GM11168 (cell line): Measurements from ENCODE around the gene OGT.

Source experiments
- in situ Hi-C: fragments of 300-500 bp; cut with MboI; formaldehyde crosslinking; loops from one replicate; pipeline ENCODE4 v1.12.0; 2022; ENCODE audit warnings: low sequenced_read_pairs; ENCODE audit not compliant: unreplicated experiment

OGT gene

DNA sequence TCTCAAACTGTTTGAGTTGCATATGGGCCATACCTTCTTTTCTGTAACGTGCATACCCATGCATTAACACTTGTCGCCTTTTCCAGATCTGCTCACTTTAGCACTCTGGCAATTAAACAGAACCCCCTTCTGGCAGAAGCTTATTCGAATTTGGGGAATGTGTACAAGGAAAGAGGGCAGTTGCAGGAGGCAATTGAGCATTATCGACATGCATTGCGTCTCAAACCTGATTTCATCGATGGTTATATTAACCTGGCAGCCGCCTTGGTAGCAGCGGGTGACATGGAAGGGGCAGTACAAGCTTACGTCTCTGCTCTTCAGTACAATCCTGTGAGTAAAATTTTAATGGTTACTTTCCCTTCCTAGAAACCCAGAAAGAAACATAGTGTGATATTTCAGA is 4.8 kb downstream of the OGT start:
- in situ Hi-C loops: no loop called here

GRCh38 chrX:71540801-71541200 is 7.9 kb downstream of the OGT start:
- in situ Hi-C loops: no loop called here

DNA sequence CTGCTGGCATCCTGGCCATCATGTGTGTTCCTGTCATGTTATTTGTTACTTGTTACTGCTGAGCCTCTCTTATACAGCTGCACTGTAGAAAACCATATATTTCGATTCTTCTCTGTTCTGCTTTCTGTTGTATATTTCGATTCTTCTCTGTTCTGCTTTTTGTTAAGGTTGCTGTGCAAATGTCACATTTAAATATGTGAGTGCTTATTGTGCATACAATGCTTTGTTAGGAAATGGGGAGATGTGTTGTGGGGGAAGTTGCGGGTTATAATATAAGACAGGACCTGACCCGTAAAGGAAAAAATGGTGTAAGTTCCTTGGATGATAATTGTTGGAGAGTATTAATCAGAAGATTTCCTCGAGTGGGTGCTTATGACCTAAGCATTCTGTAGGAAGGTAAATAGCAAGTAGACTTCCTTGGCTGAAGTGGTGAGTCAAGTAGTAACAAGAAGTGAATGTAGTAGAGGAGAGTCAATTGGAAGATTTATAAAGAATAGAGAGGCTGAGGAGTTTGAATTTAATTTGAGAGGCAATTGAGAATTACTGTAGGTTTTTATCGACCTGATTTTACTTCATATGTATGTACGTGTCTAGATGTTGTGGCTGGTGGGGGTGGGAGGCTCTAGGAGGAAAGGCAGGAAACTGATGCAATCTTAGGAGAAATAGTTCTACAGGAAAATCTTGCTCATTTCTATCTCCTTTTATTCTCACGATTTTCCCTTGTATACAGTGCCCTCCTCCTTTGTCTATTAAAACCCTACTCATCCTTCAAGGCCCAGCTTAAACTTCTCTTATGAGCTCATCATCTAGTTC is 8.5 kb downstream of the OGT start:
- in situ Hi-C loops: no loop called here

- in situ Hi-C loops: no loop called here
Measured at GRCh38 chrX:71542411-71542810, 9.5 kb downstream of the OGT start.

GRCh38 chrX:71542825-71543224 is 9.9 kb downstream of the OGT start:
- in situ Hi-C loops: no loop called here

GRCh38 chrX:71543316-71543715 is 10.4 kb downstream of the OGT start:
- in situ Hi-C loops: no loop called here

- in situ Hi-C loops: no loop called here
Measured at GRCh38 chrX:71545364-71545763, 12.5 kb downstream of the OGT start.

DNA sequence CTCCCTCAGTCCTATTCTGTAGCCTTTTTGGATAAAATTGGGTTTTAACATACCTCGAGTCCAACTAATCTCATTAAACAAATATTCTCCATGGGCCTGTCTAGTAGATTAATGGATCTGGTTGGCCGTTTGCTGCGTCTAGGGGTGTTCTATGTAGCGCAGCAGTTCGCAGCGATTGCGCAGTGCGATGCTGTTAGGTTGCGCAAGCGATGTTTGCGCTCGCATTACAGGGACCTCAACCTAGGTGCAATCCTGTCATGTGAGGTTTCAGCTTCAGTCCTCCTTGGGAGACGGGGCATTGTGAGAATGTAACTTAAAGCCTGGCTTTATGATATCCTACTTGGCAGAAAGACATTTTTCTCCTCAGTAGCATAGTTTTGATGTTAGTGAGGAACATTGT is 14.0 kb downstream of the OGT start:
- in situ Hi-C loops: no loop called here

GRCh38 chrX:71547339-71547738 is 14.4 kb downstream of the OGT start:
- in situ Hi-C loops: no loop called here

- in situ Hi-C loops: loop anchor here (25.0 kb wide), 1 partner anchor 163 kb away; no protein-coding TSS in a partner anchor
Measured at GRCh38 chrX:71549986-71550385, 17.1 kb downstream of the OGT start.

DNA sequence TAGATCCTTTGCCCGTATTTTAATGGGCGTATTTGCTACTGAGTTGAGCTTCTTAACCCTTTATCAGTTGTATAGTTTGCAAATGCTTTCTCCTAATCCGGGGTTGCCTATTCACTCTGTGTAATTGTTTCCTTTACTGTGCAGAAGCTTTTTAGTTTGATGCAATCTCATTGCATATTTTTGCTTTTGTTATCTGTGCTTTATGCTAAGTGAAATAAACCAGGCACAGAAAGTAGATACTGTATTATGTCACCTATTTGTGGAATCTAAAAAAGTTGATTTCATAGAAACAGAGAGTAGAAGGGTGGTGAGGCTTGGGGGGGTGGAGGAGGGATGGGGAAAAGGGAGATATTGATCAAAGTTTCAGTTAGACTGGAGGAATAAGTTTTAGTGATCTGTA is 17.7 kb downstream of the OGT start:
- in situ Hi-C loops: loop anchor here (25.0 kb wide), 1 partner anchor 163 kb away; no protein-coding TSS in a partner anchor

- in situ Hi-C loops: loop anchor here (25.0 kb wide), 1 partner anchor 169 kb away; no protein-coding TSS in a partner anchor
Measured at GRCh38 chrX:71556036-71556435, 23.1 kb downstream of the OGT start.

DNA sequence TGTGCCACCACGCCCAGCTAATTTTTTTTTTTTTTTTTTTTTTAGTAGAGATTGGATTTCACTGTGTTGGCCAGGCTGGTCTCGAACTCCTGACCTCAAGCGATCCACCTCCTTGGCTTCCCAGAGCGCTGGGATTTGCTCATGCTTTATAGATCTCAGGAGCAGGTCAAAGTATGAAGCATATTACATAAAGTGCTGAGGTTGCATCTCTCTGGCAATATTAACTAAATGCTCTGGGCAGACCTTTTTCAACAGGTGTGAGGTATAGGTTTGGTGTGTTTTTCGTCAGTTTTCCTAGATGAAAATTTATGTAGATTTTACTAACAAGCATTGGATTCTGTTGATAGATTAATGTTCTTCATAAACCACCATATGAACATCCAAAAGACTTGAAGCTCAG is 26.0 kb downstream of the OGT start:
- in situ Hi-C loops: loop anchor here (25.0 kb wide), 1 partner anchor 172 kb away; no protein-coding TSS in a partner anchor

GRCh38 chrX:71559773-71560172 is 26.9 kb downstream of the OGT start:
- in situ Hi-C loops: loop anchor here (25.0 kb wide), 1 partner anchor 172 kb away; no protein-coding TSS in a partner anchor

GRCh38 chrX:71563921-71564320 is 31.0 kb downstream of the OGT start:
- in situ Hi-C loops: loop anchor here (25.0 kb wide), 1 partner anchor 177 kb away; no protein-coding TSS in a partner anchor

DNA sequence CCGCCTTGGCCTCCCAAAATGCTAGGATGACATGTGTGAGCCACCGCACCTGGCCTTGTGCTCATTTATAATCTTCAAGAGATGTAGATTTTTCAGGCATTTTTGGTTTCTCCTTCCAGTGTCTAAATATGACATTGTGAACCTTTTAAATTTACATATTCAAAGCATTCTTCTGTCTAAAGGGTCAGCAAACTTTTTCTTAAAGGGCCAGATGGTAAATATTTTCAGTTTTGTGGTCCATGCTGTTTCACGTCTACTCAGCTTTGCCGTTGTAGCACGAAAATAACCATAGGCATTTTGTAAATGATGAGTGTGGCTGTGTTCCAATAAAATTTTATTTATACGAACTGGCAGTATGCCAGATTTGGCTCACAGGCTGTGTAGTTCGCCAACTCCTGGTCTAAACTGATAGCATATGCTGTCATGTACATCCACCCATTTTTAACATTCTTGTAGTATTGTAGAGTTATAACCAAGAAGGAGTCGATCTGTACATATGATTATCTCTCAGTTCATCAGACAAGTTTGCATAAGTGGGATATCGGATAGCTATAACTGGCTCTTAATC is 32.7 kb downstream of the OGT start:
- in situ Hi-C loops: loop anchor here (25.0 kb wide), 1 partner anchor 178 kb away; no protein-coding TSS in a partner anchor

GRCh38 chrX:71571390-71571789 is 38.5 kb downstream of the OGT start:
- in situ Hi-C loops: loop anchor here (25.0 kb wide), 1 partner anchor 184 kb away; no protein-coding TSS in a partner anchor

- in situ Hi-C loops: loop anchor here (25.0 kb wide), 1 partner anchor 186 kb away; no protein-coding TSS in a partner anchor
Measured at GRCh38 chrX:71573590-71573989, 40.7 kb downstream of the OGT start.

DNA sequence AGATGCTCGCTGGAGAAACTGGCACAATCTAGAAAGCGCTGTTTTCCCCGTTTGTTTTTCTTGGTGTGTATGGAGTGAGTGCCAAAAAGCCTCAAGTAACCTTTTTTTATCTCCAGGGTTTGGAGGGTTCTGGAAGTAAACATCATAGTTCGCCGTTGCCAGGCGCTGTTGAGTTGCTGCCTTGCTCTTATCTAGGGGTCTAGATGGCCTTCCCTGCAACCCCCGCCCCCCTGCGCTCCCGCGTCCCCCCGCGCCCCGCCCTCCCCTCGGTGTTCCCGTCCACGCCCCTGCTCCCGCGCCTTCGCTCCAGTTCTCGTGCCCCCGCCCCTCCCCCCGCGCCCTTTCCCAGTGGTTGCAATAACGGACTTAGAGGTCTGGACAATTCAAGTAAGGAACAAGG is 44.8 kb downstream of the OGT start:
- in situ Hi-C loops: no loop called here

DNA sequence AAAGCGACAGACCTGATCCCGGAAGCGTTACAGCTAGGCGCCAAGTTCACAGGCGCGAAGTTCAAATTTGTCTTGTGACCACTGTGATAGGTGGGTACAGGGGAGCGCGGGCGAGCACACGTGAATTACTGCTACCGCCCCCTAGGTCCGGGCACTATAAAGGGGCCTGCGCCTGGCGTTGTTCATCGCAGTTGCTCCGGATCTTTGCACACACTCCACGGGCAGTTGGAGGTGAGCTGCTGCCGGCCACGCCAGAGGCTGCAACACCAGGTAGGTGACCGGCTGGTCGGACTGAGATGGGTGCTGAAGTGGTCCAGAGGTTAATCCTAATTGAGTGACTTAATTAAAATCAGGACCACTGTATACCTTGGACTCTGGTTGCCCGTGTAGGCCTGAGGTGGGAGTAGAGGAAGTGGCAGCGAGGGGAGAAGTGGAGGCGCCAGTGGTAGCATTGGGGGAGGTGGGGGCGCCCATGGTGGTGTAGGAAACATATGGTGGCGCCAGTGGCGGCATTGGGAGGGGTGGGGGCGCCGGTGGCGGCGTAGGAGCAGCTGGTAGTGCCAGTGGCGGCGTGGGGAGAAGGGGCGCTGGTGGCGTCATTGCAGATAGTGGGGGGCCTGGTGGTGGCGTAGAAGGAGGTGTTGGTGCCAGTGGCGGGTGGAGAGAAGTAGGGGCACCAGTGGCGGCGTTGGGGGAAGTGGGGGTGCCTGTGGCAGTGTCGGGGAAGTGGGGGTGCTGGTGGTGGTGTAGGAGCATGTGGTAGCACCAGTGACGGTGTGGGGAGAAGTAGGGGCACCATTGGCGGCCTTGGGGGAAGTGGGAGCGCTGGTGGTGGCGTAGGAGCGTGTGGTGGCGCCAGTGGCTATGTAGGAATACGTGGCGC is 45.6 kb downstream of the OGT start, which contains the start of gene GCNA:
TSS of gene GCNA (plus strand) at position 185 of the 883 bp plus-strand sequence. CDS start 2,385 bp downstream, outside the sequence.
- in situ Hi-C loops: no loop called here
